ENCODE results near the gene PLCB4.

Gene PLCB4

DNA sequence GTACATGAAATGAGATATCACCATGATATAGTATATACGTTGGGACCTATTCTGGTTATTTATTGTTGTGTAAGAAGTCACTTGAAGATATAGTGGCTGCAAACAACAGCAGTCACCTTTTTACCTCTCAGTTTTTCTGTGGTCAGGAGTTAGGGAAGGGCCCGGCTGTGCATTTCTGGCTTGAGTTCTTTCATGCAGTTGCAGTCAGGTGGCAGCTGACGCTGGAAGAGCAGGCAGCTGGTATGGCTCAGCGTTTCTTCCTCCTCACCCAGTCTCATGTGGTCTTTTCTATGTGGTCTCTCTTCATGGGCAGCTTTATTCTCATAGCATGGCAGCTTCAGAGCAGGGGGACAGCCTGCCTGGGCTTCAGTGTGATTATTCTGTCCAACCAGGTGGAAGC, 154.4 kb downstream of the PLCB4 start:
- DNase-seq (ENCODE audit: low read depth): no peak

DNA sequence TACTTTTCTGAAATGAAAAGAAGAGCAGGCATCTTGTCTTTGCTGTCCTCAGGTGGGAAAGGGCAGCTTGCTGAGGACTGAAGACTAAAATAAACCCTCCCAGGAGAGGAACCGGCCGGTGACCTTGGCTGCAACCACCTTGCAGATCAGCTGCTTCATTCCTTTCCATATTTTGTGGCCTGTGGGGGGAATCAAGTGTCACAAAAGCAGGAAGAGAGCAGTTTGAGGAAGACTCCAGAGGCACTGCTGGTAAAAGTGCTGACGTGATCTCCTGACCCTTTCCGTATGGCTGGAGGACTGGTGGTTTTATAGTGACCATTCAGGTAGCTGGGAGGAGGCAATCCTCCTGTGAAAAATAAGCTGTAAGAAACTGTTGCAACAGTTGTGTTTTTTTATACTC, 157.0 kb downstream of the PLCB4 start:
- DNase-seq (ENCODE audit: low read depth): no peak

DNA sequence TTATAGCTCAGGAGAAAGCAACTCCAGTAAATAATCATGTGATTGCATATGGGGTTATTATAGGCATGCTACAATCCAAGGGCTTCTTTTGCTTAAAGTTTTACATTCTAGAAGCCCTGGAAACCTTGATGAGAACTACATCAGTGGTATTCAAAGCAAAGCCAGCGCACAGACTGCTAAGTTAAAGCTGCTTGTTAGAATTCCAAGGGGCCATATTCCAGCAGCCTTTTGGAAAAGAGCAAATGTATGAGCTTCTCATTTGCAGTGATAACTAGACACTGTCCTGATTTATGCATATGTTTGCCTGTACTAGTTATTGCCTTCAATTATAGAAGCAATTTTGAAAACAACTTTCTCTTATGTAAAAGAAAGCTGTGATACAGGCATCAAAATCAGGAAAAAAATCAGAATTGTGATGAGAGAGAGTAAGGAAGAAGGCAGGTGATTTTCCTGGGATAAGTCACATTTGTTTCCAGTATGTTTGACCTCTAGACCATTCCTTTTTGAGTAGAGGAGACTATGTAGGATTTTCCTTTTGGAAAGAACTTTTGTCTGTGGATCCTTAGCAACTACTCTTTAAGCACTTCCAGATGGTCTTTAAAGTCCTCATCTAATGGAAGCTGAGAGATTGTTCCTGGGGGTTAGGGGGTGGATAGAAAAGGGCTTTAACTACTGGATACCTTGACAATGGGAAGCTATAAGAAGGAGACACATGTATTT, 159.2 kb downstream of the PLCB4 start:
- DNase-seq (ENCODE audit: low read depth): no peak

DNA sequence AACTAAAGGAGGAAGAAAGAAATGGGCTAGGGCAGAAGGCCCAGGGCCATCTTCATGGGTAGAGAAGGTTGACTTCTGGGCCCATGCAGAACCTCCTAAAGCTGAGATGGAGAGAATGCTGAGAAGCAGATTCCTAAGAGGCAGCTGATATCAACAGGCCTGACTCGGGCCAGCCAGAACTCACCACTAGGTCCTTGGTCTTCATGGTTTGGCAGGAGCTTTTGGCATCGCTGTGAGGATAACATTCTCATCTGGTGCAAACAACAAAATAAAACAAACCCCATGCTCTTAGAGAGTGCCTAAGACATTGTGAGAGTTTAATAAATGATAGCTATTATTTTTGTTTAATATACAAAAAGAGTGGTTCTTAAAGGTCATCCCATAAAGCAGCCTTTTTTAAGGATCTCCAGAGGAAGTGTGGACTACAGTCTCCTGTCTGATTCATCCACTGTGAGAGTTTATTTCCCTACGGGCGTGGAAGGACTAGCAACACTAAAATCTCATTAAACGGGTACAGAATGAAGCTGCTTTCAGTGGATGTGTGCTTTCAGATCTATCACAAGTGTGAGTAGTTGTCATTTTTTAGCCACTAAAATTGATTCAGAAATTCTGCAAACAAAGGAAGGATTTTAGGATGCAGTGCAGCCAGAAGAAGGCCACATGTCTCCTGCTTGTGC, 160.0 kb downstream of the PLCB4 start:
- DNase-seq (ENCODE audit: low read depth): no peak

DNA sequence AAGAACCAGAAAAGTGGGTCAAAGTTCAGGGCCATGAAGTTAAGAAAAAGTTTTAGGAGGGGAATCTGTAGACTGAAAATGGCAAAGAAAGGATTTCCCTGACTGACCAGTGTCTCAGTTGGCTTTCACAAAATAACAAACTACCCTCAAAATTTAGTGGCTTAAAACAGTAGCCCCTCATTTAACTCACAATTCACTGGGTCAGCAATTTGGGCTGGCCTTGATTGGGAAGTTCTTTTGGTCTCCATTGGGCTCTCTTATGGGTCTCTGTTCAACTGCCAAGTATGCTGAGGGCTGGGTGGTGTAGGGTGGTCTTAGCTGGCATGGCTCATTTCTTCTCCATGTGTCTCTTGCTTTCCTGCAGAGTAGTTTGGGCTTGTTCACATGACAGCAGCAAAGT, 161.5 kb downstream of the PLCB4 start:
- DNase-seq (ENCODE audit: low read depth): no peak

DNA sequence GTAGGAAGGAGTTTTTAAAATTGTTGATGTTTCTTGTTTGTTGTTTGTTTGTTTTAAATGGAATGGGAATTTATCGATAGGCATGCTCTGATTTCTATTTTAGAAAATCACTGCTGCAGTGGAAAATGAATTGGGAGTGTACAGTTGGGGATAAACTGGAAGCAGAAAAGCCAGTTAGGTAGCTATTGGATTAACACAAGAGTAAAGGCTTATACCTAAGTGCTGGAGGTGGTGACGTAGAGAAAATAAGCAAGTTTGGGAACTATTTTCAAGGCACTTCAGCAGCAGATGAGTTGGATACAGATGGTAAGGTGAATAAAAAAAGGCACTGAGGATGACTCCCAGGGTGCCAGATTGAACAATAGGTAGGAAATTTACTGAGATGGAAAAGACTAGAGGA, 164.9 kb downstream of the PLCB4 start:
- DNase-seq (ENCODE audit: low read depth): no peak

DNA sequence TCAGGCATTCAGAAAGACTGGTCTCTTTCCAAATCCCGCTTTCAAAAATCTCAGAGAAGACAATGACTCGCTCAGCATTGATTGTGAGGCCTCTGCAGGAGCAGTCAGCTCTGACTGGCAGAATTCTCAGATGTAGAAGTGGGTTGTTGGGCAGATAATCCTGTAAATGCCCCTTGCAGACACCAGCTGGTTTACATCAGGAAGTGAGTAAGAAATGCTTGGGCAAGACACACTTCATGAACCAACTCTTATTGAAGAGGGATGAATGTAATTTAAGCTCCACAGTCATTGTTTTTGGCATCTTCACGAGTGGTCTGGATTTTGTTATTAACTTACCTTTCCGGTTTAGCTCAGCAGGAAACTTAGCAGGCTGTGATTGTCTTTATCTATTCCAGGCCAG, 166.6 kb downstream of the PLCB4 start:
- DNase-seq (ENCODE audit: low read depth): no peak

DNA sequence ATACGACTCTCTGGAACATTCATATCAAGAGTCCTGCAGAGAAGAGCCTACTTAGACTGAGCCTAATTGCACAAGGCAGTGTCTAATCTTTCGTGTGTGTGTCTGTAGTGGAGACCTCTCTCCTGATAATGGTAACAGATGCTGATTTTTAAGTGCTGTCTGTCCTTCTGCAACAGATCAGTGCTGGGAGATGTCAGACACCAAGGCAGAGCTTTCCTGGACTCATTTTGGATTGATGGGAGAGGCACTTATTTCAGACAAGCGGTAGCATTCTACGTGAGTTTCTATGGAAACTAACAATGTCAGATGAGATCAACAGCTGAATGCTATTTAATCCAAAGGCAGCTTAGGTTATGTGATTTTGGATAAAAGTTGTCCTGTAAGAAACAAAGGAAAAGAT, 167.6 kb downstream of the PLCB4 start:
- DNase-seq (ENCODE audit: low read depth): no peak

DNA sequence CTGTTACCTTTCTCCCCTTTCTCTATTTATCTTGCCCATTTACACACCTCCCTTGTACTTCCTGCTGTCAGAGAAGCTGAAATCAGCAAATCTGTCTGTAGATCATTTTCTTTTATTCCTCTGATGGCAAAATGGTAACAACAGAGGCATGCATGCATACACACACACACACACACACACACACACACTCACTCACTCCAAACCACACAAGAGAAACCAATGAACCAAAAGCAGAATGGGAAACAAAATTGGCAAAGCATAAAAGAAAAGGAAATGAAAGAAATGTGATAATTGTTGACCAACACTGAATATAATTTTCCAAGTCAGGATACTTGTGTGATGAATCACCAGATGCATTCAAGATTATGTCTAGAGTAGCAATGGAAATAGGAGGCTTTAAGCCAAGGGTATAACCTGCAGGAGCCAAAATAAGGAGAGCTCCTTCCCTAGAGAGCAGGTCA, 172.4 kb downstream of the PLCB4 start:
- DNase-seq (ENCODE audit: low read depth): no peak

DNA sequence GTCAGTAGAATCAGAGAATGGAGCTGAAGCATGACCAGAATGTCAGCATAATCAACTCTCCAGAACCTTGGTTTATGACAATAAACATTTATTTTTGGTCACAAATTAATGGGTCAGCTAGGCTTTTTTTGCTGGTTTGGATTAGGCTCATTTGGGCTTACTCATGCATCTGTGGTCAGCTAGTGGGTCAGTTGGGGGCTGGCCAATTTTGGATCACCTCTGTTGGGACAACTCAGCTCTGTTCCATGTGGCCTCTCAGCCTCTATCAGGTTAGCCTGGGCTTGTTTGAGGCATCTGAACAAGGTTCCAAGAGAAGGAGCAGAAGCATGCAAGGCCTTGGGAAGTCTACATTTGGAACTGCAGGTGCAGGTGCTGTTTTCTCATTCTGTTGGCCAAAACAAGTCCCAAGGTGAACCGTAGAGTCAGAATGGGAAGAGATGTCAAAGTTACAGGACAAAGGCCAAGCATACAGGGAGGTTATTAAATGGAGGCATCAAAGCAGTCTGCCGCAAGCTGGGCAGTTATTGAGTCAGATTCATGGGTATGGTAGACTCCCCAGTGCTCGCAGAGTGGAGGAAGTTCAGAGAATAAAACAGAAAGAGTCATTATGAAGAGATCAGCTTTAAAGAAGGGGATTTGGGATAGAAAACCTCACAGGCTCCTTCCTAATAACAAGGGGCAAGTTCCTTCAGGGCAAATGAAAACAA, 173.0 kb downstream of the PLCB4 start:
- no peak for DNase-seq (ENCODE audit: low read depth)

DNA sequence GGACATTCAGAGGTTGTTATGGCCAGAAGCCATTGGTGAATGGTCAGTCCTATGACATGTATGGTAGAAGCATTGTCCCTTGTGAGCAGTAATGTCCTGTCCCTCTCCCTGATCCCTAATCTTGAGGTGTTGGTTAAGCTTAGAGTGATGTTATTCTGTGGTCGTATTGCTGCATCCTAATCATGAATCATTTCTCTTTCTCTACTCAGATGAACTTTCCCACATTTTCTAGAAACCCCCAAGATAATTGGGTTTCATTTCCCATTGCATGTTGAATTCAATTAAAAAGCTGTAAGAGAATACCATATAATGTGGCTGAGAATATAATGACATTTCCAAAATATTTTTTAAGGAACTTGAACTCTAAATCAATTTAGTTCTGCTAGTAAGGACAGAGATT, 175.1 kb downstream of the PLCB4 start:
- DNase-seq (ENCODE audit: low read depth): no peak

DNA sequence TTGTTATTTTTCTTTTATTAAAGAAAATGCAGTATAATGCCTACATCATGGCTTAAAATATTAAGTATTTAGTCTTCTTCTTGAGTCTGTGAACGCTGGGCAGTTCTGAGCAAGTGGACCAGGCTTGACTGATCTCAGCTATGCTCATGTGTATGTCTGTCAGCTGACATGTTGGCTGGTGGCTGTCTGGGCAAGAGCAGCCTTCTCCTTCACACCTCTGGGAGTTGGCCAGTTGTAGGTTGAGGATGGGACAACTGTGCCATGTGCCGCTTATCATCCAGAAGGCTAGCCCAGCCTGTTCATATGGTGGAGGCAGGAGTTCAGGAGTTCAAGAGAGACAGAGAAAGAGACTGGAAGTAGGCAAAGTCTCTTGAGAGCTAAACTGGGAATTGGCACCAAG, 175.9 kb downstream of the PLCB4 start:
- DNase-seq (ENCODE audit: low read depth): no peak

DNA sequence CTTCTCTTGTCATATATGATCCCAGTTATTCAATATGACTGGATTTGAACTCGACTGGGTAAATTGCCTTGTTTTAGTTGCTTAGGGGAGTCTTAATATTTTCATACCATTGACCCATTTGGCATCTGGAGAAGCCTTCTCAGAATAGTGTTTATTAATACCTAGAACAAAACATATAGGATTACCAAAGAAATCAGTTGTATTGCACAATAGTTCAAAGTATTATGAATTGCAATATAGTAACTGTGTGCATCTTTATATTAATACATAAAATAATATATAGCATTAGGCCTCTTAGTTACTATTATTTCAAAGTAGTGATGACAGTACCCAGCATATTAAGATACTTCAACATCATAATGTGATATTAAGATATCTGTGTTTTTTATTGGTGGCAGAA, 177.8 kb downstream of the PLCB4 start:
- DNase-seq (ENCODE audit: low read depth): no peak

DNA sequence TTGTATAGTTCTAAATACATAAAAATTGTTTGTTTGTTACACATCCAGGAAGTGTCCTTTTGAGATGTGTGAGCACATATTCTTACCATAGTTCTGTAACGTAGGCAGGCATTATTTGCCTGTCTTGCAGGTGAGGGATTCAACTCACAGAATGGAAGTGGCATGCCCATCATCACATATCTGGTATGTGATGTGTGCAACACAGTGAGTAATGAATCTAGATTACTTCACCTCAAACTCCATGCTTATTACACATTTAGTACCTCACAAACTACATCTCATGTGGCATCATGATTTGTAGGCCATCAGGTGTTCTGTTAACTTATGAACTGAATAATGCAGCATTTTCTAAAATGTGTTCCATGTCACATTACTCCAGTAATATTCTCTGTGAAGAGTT, 181.6 kb downstream of the PLCB4 start:
- DNase-seq (ENCODE audit: low read depth): no peak

DNA sequence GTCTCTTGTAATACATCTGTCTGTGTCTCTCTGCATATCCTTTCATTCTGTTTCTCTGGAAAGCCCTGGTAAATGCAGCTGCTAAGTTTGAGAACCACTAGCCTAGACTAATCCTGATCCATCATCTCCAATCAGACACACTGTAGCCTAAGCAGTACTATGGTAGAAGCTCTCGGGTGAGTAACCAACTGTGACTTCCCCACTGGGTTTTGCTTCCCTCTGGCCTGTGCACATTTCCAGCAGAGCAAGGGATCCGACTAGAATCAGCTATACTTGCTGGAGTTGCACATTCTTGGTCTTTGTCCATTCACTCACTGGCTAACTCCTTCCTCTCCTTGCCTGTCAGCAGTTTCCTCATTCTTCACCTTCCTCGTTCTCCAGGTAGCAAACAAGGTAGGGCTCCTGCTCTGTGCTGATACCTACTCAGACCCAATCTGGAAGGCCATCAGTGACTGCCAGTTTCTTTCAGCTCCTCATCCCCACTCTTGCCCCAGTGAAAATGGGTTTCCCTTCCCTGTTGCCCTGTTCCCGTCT, 184.2 kb downstream of the PLCB4 start:
- DNase-seq (ENCODE audit: low read depth): no peak

DNA sequence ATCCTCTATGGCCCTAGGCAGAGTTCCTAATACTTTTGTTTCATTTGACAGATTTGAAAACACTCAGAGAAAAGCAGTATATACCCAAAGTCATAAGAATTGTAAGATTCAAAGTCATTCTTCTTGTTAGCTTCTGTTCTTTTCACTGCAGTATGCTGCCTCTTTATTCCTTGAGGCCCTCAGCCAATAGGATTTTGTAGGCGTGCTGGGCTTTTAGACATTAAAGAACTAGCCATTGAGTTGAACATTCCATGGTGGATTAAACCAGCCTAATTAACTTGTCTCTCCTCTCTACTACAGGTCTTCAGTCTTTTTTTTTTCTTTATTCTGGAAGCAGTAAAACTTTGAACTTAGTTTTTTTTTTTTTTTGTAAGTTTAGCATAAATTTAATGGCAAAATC, 186.3 kb downstream of the PLCB4 start:
- no peak for DNase-seq (ENCODE audit: low read depth)

DNA sequence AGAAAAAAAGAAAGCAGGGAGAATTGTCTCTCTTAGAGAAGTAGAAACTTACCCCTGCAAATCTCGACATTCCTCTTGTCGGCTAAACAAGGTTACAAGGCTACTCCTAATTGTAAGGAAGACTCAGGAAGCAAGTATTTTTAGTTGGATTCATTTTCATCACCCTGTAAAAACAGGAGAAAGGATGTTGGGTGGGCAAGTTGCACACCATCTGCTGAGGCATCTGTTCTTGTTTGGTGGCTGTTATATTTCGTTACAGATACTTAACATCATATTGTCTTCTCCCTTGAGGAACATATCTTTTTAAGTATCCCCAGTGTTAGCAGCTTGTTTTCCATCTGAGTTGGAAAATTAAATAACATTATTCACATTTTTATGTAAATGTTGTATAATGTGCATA, 187.5 kb downstream of the PLCB4 start:
- no peak for DNase-seq (ENCODE audit: low read depth)

DNA sequence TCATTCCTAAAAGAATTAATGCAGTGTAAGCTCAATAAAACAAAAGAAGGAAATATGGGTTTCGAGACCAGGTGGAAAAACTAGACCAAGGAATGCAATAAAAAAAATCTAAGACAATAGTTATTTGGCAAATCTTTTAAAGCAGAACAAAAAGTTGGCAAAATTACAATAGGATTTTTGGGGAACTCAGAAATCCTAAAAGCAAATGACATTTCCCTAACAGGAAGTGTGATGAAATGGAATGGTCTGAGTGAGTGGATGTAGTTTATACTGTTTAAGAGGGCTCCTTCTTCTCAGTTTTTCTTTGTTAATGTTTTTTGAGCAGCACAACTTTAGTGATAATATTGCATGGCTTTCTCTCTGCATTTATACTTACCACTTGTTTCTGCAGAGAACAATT, 190.0 kb downstream of the PLCB4 start:
- DNase-seq (ENCODE audit: low read depth): no peak

DNA sequence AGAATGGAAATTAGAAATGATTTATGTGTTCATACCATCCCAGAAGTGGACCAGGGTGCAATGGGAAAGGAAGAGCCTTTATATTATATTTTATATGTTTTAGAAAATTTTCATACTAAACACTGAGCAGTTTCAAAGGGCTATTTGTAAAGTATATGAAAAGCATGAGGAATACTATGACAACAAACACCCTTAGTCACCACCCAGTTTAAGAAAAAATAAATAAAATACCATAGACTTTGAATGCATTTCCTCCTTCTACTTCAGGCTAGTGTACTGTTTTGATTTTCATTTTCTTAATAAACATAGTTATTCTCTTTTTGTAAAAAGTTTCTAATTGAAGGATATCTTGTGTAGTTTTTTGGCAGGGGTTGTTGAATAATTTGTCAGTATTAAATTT, 191.1 kb downstream of the PLCB4 start:
- no peak for DNase-seq (ENCODE audit: low read depth)

DNA sequence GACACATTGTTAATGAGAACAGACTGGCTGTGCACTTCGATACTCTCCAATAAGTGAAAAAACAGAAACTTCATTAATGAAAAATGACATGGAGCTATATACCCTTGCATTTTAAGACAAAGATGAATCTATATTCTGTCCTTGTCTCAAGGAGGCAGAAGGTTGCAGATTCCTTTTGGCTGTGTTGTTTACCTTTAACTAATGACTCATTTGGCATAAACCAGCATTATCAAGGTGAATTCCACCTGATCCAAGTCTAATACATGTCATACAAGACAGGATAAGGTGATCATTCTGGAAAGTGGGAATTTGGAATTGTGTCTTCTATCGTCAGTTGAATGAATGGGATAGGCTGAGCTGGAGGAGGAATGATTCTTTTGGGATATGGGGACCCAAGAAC, 192.9 kb downstream of the PLCB4 start:
- no peak for DNase-seq (ENCODE audit: low read depth)

DNA sequence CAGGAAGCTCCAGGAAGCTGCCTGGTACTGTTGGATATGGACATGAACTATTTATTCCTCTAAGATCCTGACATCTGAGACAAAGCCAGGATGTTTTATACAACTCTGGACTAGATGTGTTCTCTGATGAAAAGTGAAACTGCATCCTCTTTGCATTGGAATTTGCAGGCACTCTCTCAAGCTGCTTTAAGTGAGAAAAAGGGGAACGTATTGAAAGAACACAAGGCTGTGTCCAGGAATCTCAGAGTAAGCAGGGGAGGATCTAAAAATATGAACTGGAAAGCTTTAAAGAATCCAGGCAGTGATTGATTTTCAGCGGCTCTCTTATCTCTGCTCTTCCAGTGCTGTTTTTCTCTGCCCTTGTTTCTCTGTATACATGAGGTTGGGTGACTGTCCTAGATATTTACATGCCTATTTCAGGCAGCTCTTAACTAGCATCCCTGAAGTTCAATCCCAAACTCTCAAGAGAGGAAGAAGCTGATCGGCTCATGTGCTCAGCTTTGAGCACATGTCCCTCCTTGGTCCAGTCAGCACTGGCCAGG, 193.8 kb downstream of the PLCB4 start:
- no peak for DNase-seq (ENCODE audit: low read depth)

DNA sequence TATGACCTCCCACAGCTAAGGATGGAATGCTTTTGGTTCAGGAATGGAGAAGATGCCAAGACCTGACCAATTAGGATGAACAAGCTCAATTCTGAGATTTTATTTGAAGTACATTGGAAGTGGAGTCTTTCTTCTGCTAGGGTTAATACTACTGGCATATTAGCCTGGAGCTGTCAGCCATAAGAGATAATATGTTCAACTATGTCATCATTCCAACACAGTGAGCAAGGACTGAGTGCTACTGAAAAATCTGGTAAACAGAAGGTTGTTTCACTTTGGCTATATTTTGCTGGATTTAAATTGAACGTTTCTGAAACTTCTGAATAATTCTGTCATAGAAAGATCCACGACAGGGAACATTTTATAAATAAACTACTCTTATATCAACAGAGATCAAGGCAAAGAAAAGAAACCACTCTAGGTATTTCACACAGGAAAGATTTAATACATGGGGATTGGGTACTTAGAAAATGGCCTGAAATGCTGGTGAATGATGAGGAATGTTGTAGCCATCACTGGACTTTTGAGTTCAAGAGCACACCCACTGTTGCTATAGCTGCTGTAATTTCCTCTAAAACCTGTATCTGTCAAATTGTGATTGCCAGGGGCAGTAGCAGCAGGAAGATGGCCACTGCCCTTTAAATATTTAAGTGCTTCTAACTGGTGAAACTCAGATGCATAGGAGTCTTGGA, 200.5 kb downstream of the PLCB4 start:
- DNase-seq (ENCODE audit: low read depth): no peak

Data from stimulated activated CD8-positive, alpha-beta memory T cell treated with anti-CD3 and anti-CD28 coated beads, Interleukin-12 subunit alpha, Interleukin-12 subunit beta, amount 100 ng/mL, for 1 hour (primary cell).